Activated naive CD4-positive, alpha-beta T cell treated with anti-CD3 and anti-CD28 coated beads, Interleukin-2, amount 10 ng/mL, durations not matched to agents 7 days and 5 days (primary cell): Measurements from ENCODE around the gene CLEC4F.

Experiments
- CTCF ChIA-PET: fragments of 350-600 bp; sonication (Branson Sonifier 250); formaldehyde crosslinking; loops from one replicate; lab custom pipeline; 2021; ENCODE audit warnings: antibody characterized with exemption; lab: Charles Lee
- DNase-seq: peaks from one replicate; pipeline ENCODE4 v3.0.0-alpha.2; 2020
- H3K27ac Mint-ChIP-seq: one replicate; pipeline ENCODE4 v1.8.0; 2021; ENCODE audit warnings: mild to moderate bottlenecking, moderate library complexity, mixed read lengths
- H3K27me3 Mint-ChIP-seq: one replicate; pipeline ENCODE4 v1.8.0; 2021; ENCODE audit warnings: mild to moderate bottlenecking, mixed read lengths
- H3K36me3 Mint-ChIP-seq: one replicate; pipeline ENCODE4 v1.8.0; 2021; ENCODE audit warnings: mixed read lengths
- H3K4me1 Mint-ChIP-seq: one replicate; pipeline ENCODE4 v1.8.0; 2021; ENCODE audit warnings: mixed read lengths
- H3K4me3 Mint-ChIP-seq: one replicate; pipeline ENCODE4 v1.8.0; 2021; ENCODE audit warnings: mild to moderate bottlenecking, moderate library complexity, mixed read lengths
- H3K9me3 Mint-ChIP-seq: one replicate; pipeline ENCODE4 v1.8.0; 2021; ENCODE audit warnings: mixed read lengths

CLEC4F gene

GRCh38 chr2:70769450-70769849, 50.9 kb downstream of the CLEC4F start:
- H3K9me3 Mint-ChIP-seq: no peaks in the 10 kb centered on the region
- H3K4me1 Mint-ChIP-seq: peaks cover 17% of the 10 kb centered on the region
- H3K27ac Mint-ChIP-seq: no peak overlapping the region
- peaks cover 69% of the 10 kb centered on the region for H3K27me3 Mint-ChIP-seq
- CTCF ChIA-PET: interaction anchor here (0.7 to 2.9 kb wide), 11 partner anchors 8 to 197 kb away, joined by 3 to 18 read pairs (median 3); no protein-coding TSS in a partner anchor
- DNase-seq: no peak
- H3K4me3 Mint-ChIP-seq: peak overlapping the region; percentile 54
- H3K36me3 Mint-ChIP-seq: no peaks in the 10 kb centered on the region

GRCh38 chr2:70768590-70769085, 51.8 kb downstream of the CLEC4F start:
- H3K4me3 Mint-ChIP-seq: peak overlapping the region; percentile 54
- DNase-seq: no peak
- CTCF ChIA-PET: interaction anchor here (0.6 to 2.9 kb wide), 16 partner anchors 9 to 465 kb away, joined by 3 to 18 read pairs (median 4); no protein-coding TSS in a partner anchor
- no peaks in the 10 kb centered on the region for H3K36me3 Mint-ChIP-seq
- H3K27ac Mint-ChIP-seq: no peak overlapping the region
- H3K27me3 Mint-ChIP-seq: peaks cover 69% of the 10 kb centered on the region
- peaks cover 17% of the 10 kb centered on the region for H3K4me1 Mint-ChIP-seq
- H3K9me3 Mint-ChIP-seq: no peaks in the 10 kb centered on the region

- Mint-ChIP-seq H3K9me3 (no peaks in the 10 kb centered on the region), H3K4me3 (peak within 1 kb of the TSS; percentile 84), H3K27ac (peak within 1 kb of the TSS; percentile 83), H3K4me1 (peaks cover 17% of the 10 kb centered on the region), H3K36me3 (no peaks in the 10 kb centered on the region), H3K27me3 (peaks cover 62% of the 10 kb centered on the region)
- peak; percentile 64 for DNase-seq
- CTCF ChIA-PET: interaction anchor here (0.6 to 2.9 kb wide), 14 partner anchors 9 to 464 kb away, joined by 3 to 18 read pairs (median 4); no protein-coding TSS in a partner anchor
Measured at GRCh38 chr2:70767699-70768589, 52.5 kb downstream of the CLEC4F start, which contains the start of gene ADD2. TSS of gene ADD2 (minus strand) at chr2:70768200. CDS start at chr2:70706408, 61,792 bp downstream.

- Mint-ChIP-seq H3K27me3 (peaks cover 60% of the 10 kb centered on the region), H3K36me3 (no peaks in the 10 kb centered on the region), H3K27ac (peak overlapping the region; percentile 76), H3K9me3 (no peaks in the 10 kb centered on the region), H3K4me3 (peak overlapping the region; percentile 84), H3K4me1 (peaks cover 17% of the 10 kb centered on the region)
- DNase-seq: peak; percentile 33
- CTCF ChIA-PET: interaction anchor here (1.4 to 2.9 kb wide), 3 partner anchors 8 to 463 kb away, joined by 4 to 18 read pairs (median 7); no protein-coding TSS in a partner anchor
Measured at GRCh38 chr2:70767079-70767698, 53.2 kb downstream of the CLEC4F start.

- Mint-ChIP-seq H3K4me3 (peak overlapping the region; percentile 84), H3K36me3 (no peaks in the 10 kb centered on the region), H3K27me3 (peaks cover 57% of the 10 kb centered on the region), H3K27ac (no peak overlapping the region), H3K4me1 (peaks cover 17% of the 10 kb centered on the region), H3K9me3 (no peaks in the 10 kb centered on the region)
- CTCF ChIA-PET: no interaction called here
- no peak for DNase-seq
Measured at GRCh38 chr2:70766357-70767078, 53.9 kb downstream of the CLEC4F start.

- H3K27ac Mint-ChIP-seq: no peak overlapping the region
- CTCF ChIA-PET: no interaction called here
- no peak overlapping the region for H3K4me3 Mint-ChIP-seq
- no peaks in the 10 kb centered on the region for H3K36me3 Mint-ChIP-seq
- H3K27me3 Mint-ChIP-seq: peaks cover 49% of the 10 kb centered on the region
- no peak for DNase-seq
- no peaks in the 10 kb centered on the region for H3K9me3 Mint-ChIP-seq
- peaks cover 17% of the 10 kb centered on the region for H3K4me1 Mint-ChIP-seq
Measured at GRCh38 chr2:70765507-70765906, 54.9 kb downstream of the CLEC4F start.

- H3K9me3 Mint-ChIP-seq: no peaks in the 10 kb centered on the region
- H3K27ac Mint-ChIP-seq: no peak overlapping the region
- H3K27me3 Mint-ChIP-seq: peaks cover 7% of the 10 kb centered on the region
- H3K4me3 Mint-ChIP-seq: no peak overlapping the region
- DNase-seq: no peak
- H3K4me1 Mint-ChIP-seq: no peaks in the 10 kb centered on the region
- H3K36me3 Mint-ChIP-seq: no peaks in the 10 kb centered on the region
- CTCF ChIA-PET: interaction anchor here (0.8 kb wide), 1 partner anchor 9 kb away, joined by 4 read pairs; the partner anchor contains the start of gene ADD2
Measured at GRCh38 chr2:70759446-70759845, 61.0 kb downstream of the CLEC4F start.
